Erythroblast (primary cell): ENCODE measurements around the gene PCED1B.

ENCODE experiments used
- GATA1 ChIP-seq: IDR thresholded peaks from 2 replicates; pipeline ENCODE4 v1.6.1; 2011; ENCODE audit warnings: low read depth, mild to moderate bottlenecking, control low read depth, low read length, moderate library complexity
- POLR2A ChIP-seq: IDR thresholded peaks from 2 replicates; pipeline ENCODE4 v1.6.1; 2011; ENCODE audit warnings: mild to moderate bottlenecking, low read length

DNA sequence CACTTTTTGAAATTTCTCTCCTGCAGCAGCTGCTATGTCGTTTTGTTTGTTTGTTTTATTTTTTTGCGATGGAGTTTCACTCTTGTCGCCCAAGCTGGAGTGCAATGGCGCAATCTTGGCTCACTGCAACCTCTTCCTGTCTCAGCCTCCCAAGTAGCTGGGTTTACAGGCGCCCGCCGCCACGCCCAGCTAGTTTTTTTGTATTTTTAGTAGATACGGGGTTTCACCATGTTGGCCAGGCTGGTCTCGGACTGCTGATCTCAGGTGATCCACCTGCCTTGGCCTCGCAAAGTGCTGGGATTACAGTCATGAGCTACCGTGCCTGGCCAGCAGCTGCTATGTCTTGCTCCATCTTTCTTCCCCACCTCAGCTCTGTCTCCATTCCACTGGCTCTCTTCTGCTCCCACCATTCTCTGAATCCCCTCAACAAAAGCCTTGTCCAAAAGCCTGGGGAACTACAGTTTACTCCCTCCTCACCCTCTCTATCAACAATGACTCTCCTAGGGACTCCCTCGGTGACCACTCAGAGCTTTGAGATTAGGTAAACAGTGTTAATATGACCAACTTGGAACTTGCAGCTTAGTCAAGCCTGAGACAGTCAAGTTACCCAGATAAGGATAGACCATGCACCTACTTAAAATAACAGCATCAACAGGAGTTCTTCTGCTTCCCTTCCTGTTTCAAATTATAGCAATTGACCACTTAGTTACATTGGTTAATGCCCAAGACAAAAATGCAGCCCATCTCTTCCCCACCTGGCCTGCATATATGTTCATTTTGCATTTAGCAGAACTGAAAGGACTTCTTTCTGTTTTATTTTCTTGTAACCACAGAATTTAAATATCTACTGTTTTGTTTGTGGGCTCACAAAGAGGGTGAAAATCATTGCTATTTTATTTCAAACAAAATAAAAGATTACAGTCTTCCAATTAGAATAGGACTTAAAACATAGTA is 189.4 kb downstream of the PCED1B start:
- TF ChIP-seq POLR2A = no peak
- TF ChIP-seq GATA1 = no peak
